Fibroblast of lung (primary cell): ENCODE data around the gene FHOD3.

ENCODE experiments used
- EZH2 ChIP-seq: IDR thresholded peaks from 2 replicates; pipeline ENCODE4 v1.5.1; 2012; ENCODE audit warnings: low read length, control low read depth, mild to moderate bottlenecking; ENCODE audit errors: missing control alignments
- TF ChIP-seq, protein P1 (sequence below), 2 donors: IDR thresholded peaks in 1 of 2; conservative IDR thresholded peaks in 1 of 2; 1 replicate in 1 of 2; 2 replicates in 1 of 2; pipeline ENCODE4 v1.5.1; 2011 to 2012; ENCODE audit warnings: low read length in 2 of 2, control low read depth in 1 of 2, inconsistent platforms in 1 of 2, low read depth in 1 of 2, mild to moderate bottlenecking in 1 of 2

DNA sequence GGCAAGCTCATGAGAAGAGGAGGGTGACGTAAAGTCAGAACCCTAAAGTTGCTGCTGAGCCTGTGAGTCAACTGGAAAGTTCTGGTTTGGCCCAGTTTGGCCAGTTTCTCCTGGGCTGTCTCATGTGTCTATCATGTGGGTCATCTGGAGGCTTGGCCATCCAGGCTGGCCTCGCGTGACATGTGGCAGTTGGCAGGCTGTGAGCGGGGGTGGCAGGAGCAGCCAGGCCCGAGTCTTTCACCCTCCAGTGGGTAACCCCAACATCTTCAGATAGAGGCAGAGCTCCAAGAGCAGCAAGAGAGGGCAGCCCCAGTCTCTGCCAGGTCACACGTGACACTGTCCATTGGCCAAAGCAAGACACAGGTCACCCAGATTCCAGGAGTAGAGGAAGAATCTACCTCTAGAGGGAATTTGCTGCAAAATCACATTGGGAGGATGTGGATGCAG, 51.5 kb downstream of the FHOD3 start:
- no peak for TF ChIP-seq EZH2
- TF ChIP-seq, protein P1, sequence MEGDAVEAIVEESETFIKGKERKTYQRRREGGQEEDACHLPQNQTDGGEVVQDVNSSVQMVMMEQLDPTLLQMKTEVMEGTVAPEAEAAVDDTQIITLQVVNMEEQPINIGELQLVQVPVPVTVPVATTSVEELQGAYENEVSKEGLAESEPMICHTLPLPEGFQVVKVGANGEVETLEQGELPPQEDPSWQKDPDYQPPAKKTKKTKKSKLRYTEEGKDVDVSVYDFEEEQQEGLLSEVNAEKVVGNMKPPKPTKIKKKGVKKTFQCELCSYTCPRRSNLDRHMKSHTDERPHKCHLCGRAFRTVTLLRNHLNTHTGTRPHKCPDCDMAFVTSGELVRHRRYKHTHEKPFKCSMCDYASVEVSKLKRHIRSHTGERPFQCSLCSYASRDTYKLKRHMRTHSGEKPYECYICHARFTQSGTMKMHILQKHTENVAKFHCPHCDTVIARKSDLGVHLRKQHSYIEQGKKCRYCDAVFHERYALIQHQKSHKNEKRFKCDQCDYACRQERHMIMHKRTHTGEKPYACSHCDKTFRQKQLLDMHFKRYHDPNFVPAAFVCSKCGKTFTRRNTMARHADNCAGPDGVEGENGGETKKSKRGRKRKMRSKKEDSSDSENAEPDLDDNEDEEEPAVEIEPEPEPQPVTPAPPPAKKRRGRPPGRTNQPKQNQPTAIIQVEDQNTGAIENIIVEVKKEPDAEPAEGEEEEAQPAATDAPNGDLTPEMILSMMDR (conservative IDR thresholded peaks at IDR 0.05 in 1 of 2, IDR thresholded peaks at IDR 0.05 in 1 of 2; ENCODE audit: low read depth in 1 of 2, low read length in 2 of 2) = no peak
